Keratinocyte (primary cell): ENCODE results near the gene AFAP1L2. TPM values are rescaled to one million over a fixed set of nuclear protein-coding genes. Genes with fewer than 3 reads are reported as not detected.

ENCODE experiments used
- DNase-seq: peaks from one replicate; pipeline ENCODE4 v3.0.0-alpha.2; 2011; ENCODE audit warnings: low read depth, missing footprints, low spot score
- FAIRE-seq: peaks from 2 replicates; lab custom pipeline; 2011; peaks lifted over from hg19 to GRCh38; lab: Jason Lieb, UNC
- H2AFZ ChIP-seq: 2 replicates; pipeline ENCODE4 v1.6.0; 2012; ENCODE audit warnings: low read length, control low read depth, inconsistent platforms; ENCODE audit not compliant: control insufficient read depth
- H3K27ac ChIP-seq: 2 replicates; pipeline ENCODE4 v1.5.1; 2011; ENCODE audit warnings: low read length; ENCODE audit not compliant: control insufficient read depth, insufficient read depth
- H3K27me3 ChIP-seq: 3 replicates; pipeline ENCODE4 v1.6.0; 2011; ENCODE audit warnings: low read length; ENCODE audit not compliant: control insufficient read depth, insufficient read depth; ENCODE audit errors: extremely low read depth
- H3K36me3 ChIP-seq, 2 experiments: 2 replicates in 1 of 2; 3 replicates in 1 of 2; pipeline ENCODE4 v1.5.1; 2011; ENCODE audit warnings: low read length in 2 of 2, mild to moderate bottlenecking in 1 of 2; ENCODE audit not compliant: control insufficient read depth in 2 of 2, insufficient read depth in 2 of 2; ENCODE audit errors: extremely low read depth in 1 of 2
- H3K4me1 ChIP-seq: 3 replicates; pipeline ENCODE4 v1.5.1; 2011; ENCODE audit warnings: low read length; ENCODE audit not compliant: control insufficient read depth, insufficient read depth; ENCODE audit errors: extremely low read depth
- H3K4me2 ChIP-seq: 3 replicates; pipeline ENCODE4 v1.6.0; 2011; ENCODE audit warnings: low read depth, low read length; ENCODE audit not compliant: control insufficient read depth, insufficient read depth; ENCODE audit errors: extremely low read depth
- H3K4me3 ChIP-seq, 3 experiments: fragments of 200-600 bp in 1 of 3; sonication (generic) in 1 of 3; 2 replicates in 2 of 3; 3 replicates in 1 of 3; pipeline ENCODE4 v1.5.1; 2011 to 2016; ENCODE audit warnings: low read length in 3 of 3, mild to moderate bottlenecking in 3 of 3, control low read depth in 2 of 3, inconsistent platforms in 1 of 3, low read depth in 1 of 3, mixed read lengths in 1 of 3, mixed run types in 1 of 3, moderate library complexity in 1 of 3; ENCODE audit not compliant: control insufficient read depth in 2 of 3, insufficient read depth in 2 of 3; ENCODE audit errors: extremely low read depth in 1 of 3
- H3K79me2 ChIP-seq: 2 replicates; pipeline ENCODE4 v1.6.0; 2012; ENCODE audit warnings: low read length; ENCODE audit not compliant: control insufficient read depth, insufficient read depth
- H3K9ac ChIP-seq: 3 replicates; pipeline ENCODE4 v1.6.0; 2011; ENCODE audit warnings: low read length; ENCODE audit not compliant: control insufficient read depth, insufficient read depth; ENCODE audit errors: extremely low read depth
- H3K9me1 ChIP-seq: 3 replicates; pipeline ENCODE4 v1.6.0; 2011; ENCODE audit warnings: low read length; ENCODE audit not compliant: control insufficient read depth, insufficient read depth; ENCODE audit errors: extremely low read depth
- H3K9me3 ChIP-seq: 2 replicates; pipeline ENCODE4 v1.5.1; 2012; ENCODE audit warnings: low read depth, low read length; ENCODE audit not compliant: control insufficient read depth
- H4K20me1 ChIP-seq: 3 replicates; pipeline ENCODE4 v1.6.0; 2011; ENCODE audit warnings: low read length; ENCODE audit not compliant: control insufficient read depth, insufficient read depth; ENCODE audit errors: extremely low read depth
- EZH2 ChIP-seq: IDR thresholded peaks from one replicate; pipeline ENCODE4 v1.6.1; 2012; ENCODE audit warnings: inconsistent platforms, mild to moderate bottlenecking, low read length, moderate library complexity
- dilution Hi-C: fragments of 300-500 bp; cut with MboI; formaldehyde crosslinking; loops from one replicate; pipeline ENCODE4 v1.7.0; 2020; ENCODE audit warnings: low sequenced_read_pairs; ENCODE audit not compliant: extremely low pct_ligation_motif_present
- polyA plus RNA-seq, 5 experiments: library from polyadenylated mRNA; depleted of rRNA in 3 of 5; stranded (reverse) in 3 of 5; stranded (forward) in 1 of 5; unstranded in 1 of 5; fragments of >200 nt; gene quantifications; 1 replicate in 1 of 5; 2 replicates in 3 of 5; 3 replicates in 1 of 5; pipeline versions ENCODE4 v1.2.1 to v1.2.3, GENCODE V29; 2011 to 2012; ENCODE audit warnings: missing spikeins in 2 of 5, low read depth in 1 of 5, low replicate concordance in 1 of 5
- TF ChIP-seq, protein P1 (sequence below), 3 experiments: IDR thresholded peaks in 1 of 3; conservative IDR thresholded peaks in 1 of 3; optimal IDR thresholded peaks in 1 of 3; 2 replicates in 2 of 3; 3 replicates in 1 of 3; pipeline versions ENCODE3 to v1.5.1; 2011; ENCODE audit warnings: low read length in 3 of 3, mild to moderate bottlenecking in 3 of 3, moderate library complexity in 2 of 3, control low read depth in 1 of 3, inconsistent platforms in 1 of 3; ENCODE audit not compliant: insufficient read depth in 2 of 3; ENCODE audit errors: extremely low read depth in 1 of 3

AFAP1L2 gene
- polyA plus RNA-seq, 1 donor (not counting 4 experiments of a cell fraction or from before 2014, with no cell fraction given): 40.4 TPM

DNA sequence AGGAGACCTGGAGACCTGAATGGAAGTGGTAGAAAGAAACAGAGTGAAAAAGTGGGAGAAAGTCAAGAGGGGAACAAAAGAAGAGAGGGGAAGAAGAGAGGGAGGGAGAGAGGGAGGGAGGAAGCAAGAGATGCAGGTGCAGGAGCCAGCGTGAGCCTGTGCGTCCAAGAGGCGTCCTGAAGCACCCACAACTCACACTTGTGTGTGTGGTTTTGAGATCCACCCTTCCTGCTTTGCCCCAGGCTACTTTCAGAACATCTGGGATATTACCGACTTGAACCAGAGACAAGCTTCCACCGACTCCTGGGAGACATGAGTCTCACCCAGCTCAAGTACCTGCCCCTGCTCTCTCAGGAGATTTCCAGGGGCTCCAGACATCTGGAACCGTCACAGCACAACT, 9.8 kb downstream of the AFAP1L2 start:
- FAIRE-seq: peak; percentile 87
- Histone ChIP-seq H3K4me3 (no peak overlapping the region), H3K27ac (no peak overlapping the region), H3K4me1 (peaks cover 64% of the 10 kb centered on the region), H3K4me2 (peak overlapping the region; percentile 22), H3K9me3 (no peaks in the 10 kb centered on the region), H3K9me1 (peaks cover 11% of the 10 kb centered on the region), H2AFZ (no peak overlapping the region), H3K9ac (no peak overlapping the region), H4K20me1 (no peaks in the 10 kb centered on the region), H3K27me3 (no peaks in the 10 kb centered on the region), H3K79me2 (peaks cover 80% of the 10 kb centered on the region), H3K36me3 (peaks cover 5 to 19% of the 10 kb centered on the region in 2 experiments)
- dilution Hi-C loops: no loop called here
- TF ChIP-seq EZH2: no peak
- TF ChIP-seq, protein P1, sequence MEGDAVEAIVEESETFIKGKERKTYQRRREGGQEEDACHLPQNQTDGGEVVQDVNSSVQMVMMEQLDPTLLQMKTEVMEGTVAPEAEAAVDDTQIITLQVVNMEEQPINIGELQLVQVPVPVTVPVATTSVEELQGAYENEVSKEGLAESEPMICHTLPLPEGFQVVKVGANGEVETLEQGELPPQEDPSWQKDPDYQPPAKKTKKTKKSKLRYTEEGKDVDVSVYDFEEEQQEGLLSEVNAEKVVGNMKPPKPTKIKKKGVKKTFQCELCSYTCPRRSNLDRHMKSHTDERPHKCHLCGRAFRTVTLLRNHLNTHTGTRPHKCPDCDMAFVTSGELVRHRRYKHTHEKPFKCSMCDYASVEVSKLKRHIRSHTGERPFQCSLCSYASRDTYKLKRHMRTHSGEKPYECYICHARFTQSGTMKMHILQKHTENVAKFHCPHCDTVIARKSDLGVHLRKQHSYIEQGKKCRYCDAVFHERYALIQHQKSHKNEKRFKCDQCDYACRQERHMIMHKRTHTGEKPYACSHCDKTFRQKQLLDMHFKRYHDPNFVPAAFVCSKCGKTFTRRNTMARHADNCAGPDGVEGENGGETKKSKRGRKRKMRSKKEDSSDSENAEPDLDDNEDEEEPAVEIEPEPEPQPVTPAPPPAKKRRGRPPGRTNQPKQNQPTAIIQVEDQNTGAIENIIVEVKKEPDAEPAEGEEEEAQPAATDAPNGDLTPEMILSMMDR (optimal IDR thresholded peaks at IDR 0.05 in 1 of 3, IDR thresholded peaks at IDR 0.05 in 1 of 3, conservative IDR thresholded peaks at IDR 0.05 in 1 of 3; ENCODE audit: extremely low read depth in 1 of 3, insufficient read depth in 2 of 3, low read length in 3 of 3): no peak
- peak; percentile 73 for DNase-seq

DNA sequence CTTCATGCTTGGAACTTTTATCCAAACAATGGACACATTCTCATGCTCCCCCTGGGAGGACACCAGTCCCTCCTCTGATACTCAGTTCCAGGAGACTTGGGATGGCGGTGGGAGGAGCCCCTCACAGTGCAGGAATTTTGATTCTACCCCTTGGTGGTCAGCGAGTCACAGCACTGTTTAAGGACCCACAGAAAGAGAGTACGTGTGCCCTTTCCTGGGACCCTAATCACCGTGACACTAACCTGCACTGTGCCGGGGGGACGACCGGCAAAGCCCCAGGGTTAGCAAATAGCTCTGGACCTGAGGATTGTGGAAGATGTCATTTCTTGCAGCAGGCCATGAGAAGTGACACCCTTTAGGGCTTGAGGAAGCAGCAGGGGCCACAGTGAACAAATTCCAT, 10.4 kb downstream of the AFAP1L2 start:
- no peaks in the 10 kb centered on the region for H3K9me3 ChIP-seq
- no peak overlapping the region for H2AFZ ChIP-seq
- peaks cover 2 to 15% of the 10 kb centered on the region in 2 experiments for H3K36me3 ChIP-seq
- peak overlapping the region; percentile 21 for H3K27ac ChIP-seq
- no peak overlapping the region for H3K9ac ChIP-seq
- DNase-seq: no peak
- FAIRE-seq: no peak
- dilution Hi-C loops: no loop called here
- no peak overlapping the region for H3K4me3 ChIP-seq
- H3K4me1 ChIP-seq: peaks cover 70% of the 10 kb centered on the region
- peak overlapping the region; percentile 49 for H3K4me2 ChIP-seq
- no peaks in the 10 kb centered on the region for H3K27me3 ChIP-seq
- H3K79me2 ChIP-seq: peaks cover 78% of the 10 kb centered on the region
- peaks cover 11% of the 10 kb centered on the region for H3K9me1 ChIP-seq
- TF ChIP-seq EZH2: no peak
- TF ChIP-seq, protein P1 (optimal IDR thresholded peaks at IDR 0.05 in 1 of 3, IDR thresholded peaks at IDR 0.05 in 1 of 3, conservative IDR thresholded peaks at IDR 0.05 in 1 of 3; ENCODE audit: extremely low read depth in 1 of 3, insufficient read depth in 2 of 3, low read length in 3 of 3): no peak
- H4K20me1 ChIP-seq: no peaks in the 10 kb centered on the region
